ENCODE results near the gene TFEB.

TFEB gene

DNA sequence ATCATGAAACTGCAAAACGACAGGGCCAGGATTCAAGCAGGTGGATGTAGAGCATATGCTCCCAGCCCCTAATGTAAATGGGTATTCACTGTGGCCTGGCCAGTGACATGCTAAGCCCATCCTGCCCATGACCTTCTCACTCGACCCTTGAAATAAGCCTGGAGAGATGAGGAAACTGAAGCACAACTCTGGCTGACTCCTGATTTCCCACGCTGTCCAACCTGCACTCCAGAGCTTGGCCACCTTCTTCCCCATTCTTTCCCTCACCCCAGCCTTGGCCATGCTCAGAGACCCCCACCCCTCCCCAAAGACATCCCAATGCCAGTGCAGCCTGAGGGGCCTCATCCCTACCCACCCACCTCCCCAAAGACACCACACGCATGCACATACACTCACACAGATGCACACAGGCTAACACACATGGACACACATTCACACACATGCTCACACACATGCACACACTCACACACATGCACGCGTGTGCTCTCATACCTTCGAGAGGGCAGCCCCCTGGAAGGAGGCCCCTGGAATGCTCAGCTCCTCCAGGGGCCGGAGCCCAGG lies 12.4 kb downstream of the TFEB start:
- no peak for DNase-seq (ENCODE audit: low spot score in 2 of 2)
- H3K4me3 Mint-ChIP-seq, result no peak overlapping the region

GRCh38 chr6:41721414-41721813 lies 14.0 kb downstream of the TFEB start:
- H3K4me3 Mint-ChIP-seq, result no peak overlapping the region
- no peaks in the 10 kb centered on the region for H3K27me3 Mint-ChIP-seq
- DNase-seq (ENCODE audit: low spot score in 2 of 2) (no peak), ATAC-seq (replicated peaks; ENCODE audit: extremely low read depth, poor library complexity, severe bottlenecking) (no peak)
- peaks cover 29% of the 10 kb centered on the region for H3K4me1 Mint-ChIP-seq
- peak overlapping the region; percentile 36 for H3K27ac Mint-ChIP-seq (ENCODE audit: low read depth)
- no peaks in the 10 kb centered on the region for H3K36me3 Mint-ChIP-seq (ENCODE audit: insufficient read depth)
- H3K9me3 Mint-ChIP-seq, result no peaks in the 10 kb centered on the region

More for the DNA sequence above, 12.4 kb downstream of the TFEB start:
- Mint-ChIP-seq H3K4me1 (peaks cover 21% of the 10 kb centered on the region), H3K36me3 (ENCODE audit: insufficient read depth) (no peaks in the 10 kb centered on the region), H3K27ac (ENCODE audit: low read depth) (no peak overlapping the region), H3K9me3 (no peaks in the 10 kb centered on the region), H3K27me3 (no peaks in the 10 kb centered on the region)
- no peak for ATAC-seq (replicated peaks; ENCODE audit: extremely low read depth, poor library complexity, severe bottlenecking)

- DNase-seq (ENCODE audit: low spot score in 2 of 2) (no peak), ATAC-seq (replicated peaks; ENCODE audit: extremely low read depth, poor library complexity, severe bottlenecking) (no peak)
- Mint-ChIP-seq H3K36me3 (ENCODE audit: insufficient read depth) (no peaks in the 10 kb centered on the region), H3K27me3 (no peaks in the 10 kb centered on the region), H3K4me1 (peaks cover 35% of the 10 kb centered on the region), H3K27ac (ENCODE audit: low read depth) (peak overlapping the region; percentile 36), H3K9me3 (no peaks in the 10 kb centered on the region), H3K4me3 (no peak overlapping the region)
These were observed 14.6 kb downstream of the TFEB start for GRCh38 chr6:41720783-41721182.

- Mint-ChIP-seq H3K27ac (ENCODE audit: low read depth) (no peak overlapping the region), H3K4me3 (no peak overlapping the region), H3K9me3 (no peaks in the 10 kb centered on the region), H3K27me3 (no peaks in the 10 kb centered on the region), H3K36me3 (ENCODE audit: insufficient read depth) (no peaks in the 10 kb centered on the region), H3K4me1 (peaks cover 38% of the 10 kb centered on the region)
- ATAC-seq (replicated peaks; ENCODE audit: extremely low read depth, poor library complexity, severe bottlenecking) (no peak), DNase-seq (ENCODE audit: low spot score in 2 of 2) (no peak)
These were observed 15.2 kb downstream of the TFEB start for GRCh38 chr6:41720262-41720620.

DNA sequence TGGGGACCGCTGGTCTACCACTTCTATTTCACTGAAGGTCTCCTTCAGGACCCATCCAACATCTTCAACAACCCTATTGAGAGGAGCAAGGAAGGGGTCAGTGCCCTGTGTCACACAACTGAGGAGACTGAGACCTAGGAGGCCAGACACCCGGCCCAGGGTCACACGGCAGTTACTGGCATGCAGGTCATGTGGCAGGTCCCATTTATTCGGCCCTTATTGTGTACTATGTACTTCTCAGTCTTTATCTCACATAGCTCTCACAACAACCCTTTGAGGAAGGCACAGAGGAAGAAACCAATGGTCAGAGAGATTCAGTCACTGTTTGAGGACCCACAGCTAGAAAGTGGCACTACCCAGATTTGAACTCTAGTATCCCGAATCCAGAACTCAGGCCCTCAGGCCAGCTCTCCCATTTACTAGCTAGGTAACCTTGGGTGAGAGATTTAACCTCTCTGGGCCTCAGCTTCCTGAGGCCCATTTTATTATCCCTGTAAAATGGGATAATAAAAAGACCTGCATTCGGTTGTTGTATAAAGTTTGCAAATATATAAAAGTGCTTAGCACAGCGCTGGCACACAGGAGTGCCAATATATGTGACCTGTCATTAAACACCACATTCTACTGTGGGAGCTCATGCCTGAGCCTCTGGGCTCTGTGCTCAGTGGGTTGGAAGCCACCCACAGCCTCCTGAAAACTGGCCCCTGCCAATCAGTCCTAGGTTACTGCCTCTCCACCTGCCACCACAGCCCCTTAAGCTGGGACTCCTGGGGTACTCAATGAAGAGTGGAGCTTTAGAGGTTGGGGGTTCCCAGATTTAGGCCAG lies 15.8 kb downstream of the TFEB start:
- H3K4me1 Mint-ChIP-seq, result peaks cover 38% of the 10 kb centered on the region
- no peaks in the 10 kb centered on the region for H3K36me3 Mint-ChIP-seq (ENCODE audit: insufficient read depth)
- H3K9me3 Mint-ChIP-seq, result no peaks in the 10 kb centered on the region
- no peak overlapping the region for H3K4me3 Mint-ChIP-seq
- DNase-seq (ENCODE audit: low spot score in 2 of 2), result no peak
- no peak overlapping the region for H3K27ac Mint-ChIP-seq (ENCODE audit: low read depth)
- H3K27me3 Mint-ChIP-seq, result no peaks in the 10 kb centered on the region
- ATAC-seq (replicated peaks; ENCODE audit: extremely low read depth, poor library complexity, severe bottlenecking), result no peak

DNA sequence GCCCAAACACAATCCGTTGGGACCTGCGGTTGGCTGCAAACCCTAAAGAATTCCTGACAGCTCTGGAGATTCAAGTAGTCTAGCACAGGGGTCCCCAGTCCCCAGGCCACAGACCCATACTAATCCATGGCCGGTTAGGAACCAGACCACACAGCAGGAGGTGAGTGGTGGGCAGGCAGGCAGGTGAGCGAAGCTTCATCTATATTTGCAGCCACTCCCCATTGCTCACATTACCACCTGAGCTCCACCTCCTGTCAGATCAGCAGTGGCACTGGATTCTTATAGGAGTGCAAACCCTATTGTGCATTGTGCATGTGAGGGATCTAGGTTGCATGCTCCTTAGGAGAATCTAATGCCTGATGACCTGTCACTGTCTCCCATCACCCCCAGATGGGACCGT lies 16.6 kb downstream of the TFEB start:
- Mint-ChIP-seq H3K9me3 (no peaks in the 10 kb centered on the region), H3K27ac (ENCODE audit: low read depth) (no peak overlapping the region), H3K4me1 (peaks cover 33% of the 10 kb centered on the region), H3K4me3 (no peak overlapping the region), H3K27me3 (no peaks in the 10 kb centered on the region), H3K36me3 (ENCODE audit: insufficient read depth) (no peaks in the 10 kb centered on the region)
- DNase-seq (ENCODE audit: low spot score in 2 of 2), result no peak
- no peak for ATAC-seq (replicated peaks; ENCODE audit: extremely low read depth, poor library complexity, severe bottlenecking)

DNA sequence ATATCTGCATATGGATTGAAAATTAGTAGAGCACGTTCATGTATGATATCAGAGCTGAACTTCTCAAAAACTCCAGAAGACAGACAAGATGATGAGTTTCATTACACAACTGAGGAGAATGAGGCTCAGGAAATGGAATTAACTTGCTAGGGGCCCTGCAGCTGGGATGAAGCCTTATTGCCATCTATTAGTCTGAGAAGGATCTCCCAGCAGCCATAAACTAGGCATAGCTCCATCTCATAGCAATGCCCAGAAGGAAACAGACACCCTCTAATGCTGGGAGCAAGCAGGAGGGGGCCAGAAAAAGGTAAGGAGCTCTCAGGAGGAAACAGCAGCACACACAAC lies 18.0 kb downstream of the TFEB start:
- DNase-seq (ENCODE audit: low spot score in 2 of 2) (no peak), ATAC-seq (replicated peaks; ENCODE audit: extremely low read depth, poor library complexity, severe bottlenecking) (no peak)
- Mint-ChIP-seq H3K27me3 (no peaks in the 10 kb centered on the region), H3K9me3 (no peaks in the 10 kb centered on the region), H3K4me1 (peaks cover 28% of the 10 kb centered on the region), H3K27ac (ENCODE audit: low read depth) (peak overlapping the region; percentile 36), H3K4me3 (no peak overlapping the region), H3K36me3 (ENCODE audit: insufficient read depth) (no peaks in the 10 kb centered on the region)

- peak overlapping the region; percentile 36 for H3K27ac Mint-ChIP-seq (ENCODE audit: low read depth)
- DNase-seq (ENCODE audit: low spot score in 2 of 2) (no peak), ATAC-seq (replicated peaks; ENCODE audit: extremely low read depth, poor library complexity, severe bottlenecking) (no peak)
- H3K27me3 Mint-ChIP-seq, result no peaks in the 10 kb centered on the region
- H3K4me1 Mint-ChIP-seq, result peaks cover 28% of the 10 kb centered on the region
- H3K36me3 Mint-ChIP-seq (ENCODE audit: insufficient read depth), result peaks cover 1% of the 10 kb centered on the region
- H3K9me3 Mint-ChIP-seq, result no peaks in the 10 kb centered on the region
- no peak overlapping the region for H3K4me3 Mint-ChIP-seq
These were observed 18.7 kb downstream of the TFEB start for GRCh38 chr6:41716516-41717391.

DNA sequence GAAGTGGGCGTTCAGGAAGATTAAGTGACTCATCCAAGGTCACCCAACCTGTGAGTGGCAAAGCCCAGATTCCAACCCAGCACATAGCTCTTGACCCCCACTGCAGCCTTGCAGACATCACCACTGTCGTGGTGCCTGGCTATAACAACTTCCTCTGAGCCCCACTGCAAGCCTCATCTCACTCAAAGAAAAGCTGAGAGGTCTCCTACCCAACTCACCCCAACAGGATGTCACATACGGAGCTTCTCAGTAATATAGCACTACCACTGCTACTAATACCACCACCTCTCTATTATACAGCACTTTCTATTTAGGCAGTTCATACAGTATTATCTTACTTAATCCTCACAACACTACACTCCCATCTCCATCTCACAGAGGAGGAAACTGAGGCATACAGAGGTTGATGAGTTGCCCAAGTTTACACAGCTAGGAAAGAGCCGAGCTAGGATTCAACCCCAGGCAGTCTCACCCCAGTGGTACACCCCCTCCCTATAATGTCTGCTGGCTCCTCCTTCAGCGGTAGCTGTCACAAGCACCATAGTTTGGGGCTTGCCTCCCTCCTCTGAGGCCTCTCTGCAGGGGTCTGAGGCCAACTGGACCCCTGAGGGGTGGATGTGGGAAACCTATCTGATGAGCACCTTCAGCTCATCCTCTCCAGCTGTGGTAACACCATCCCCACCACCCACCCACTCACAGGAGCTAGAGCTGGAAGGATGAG lies 19.5 kb downstream of the TFEB start:
- no peak for DNase-seq (ENCODE audit: low spot score in 2 of 2)
- ATAC-seq (replicated peaks; ENCODE audit: extremely low read depth, poor library complexity, severe bottlenecking), result peak; percentile 46
- Mint-ChIP-seq H3K4me1 (peaks cover 25% of the 10 kb centered on the region), H3K36me3 (ENCODE audit: insufficient read depth) (peaks cover 1% of the 10 kb centered on the region), H3K27ac (ENCODE audit: low read depth) (peak overlapping the region; percentile 10), H3K27me3 (no peaks in the 10 kb centered on the region), H3K9me3 (no peaks in the 10 kb centered on the region), H3K4me3 (no peak overlapping the region)

DNA sequence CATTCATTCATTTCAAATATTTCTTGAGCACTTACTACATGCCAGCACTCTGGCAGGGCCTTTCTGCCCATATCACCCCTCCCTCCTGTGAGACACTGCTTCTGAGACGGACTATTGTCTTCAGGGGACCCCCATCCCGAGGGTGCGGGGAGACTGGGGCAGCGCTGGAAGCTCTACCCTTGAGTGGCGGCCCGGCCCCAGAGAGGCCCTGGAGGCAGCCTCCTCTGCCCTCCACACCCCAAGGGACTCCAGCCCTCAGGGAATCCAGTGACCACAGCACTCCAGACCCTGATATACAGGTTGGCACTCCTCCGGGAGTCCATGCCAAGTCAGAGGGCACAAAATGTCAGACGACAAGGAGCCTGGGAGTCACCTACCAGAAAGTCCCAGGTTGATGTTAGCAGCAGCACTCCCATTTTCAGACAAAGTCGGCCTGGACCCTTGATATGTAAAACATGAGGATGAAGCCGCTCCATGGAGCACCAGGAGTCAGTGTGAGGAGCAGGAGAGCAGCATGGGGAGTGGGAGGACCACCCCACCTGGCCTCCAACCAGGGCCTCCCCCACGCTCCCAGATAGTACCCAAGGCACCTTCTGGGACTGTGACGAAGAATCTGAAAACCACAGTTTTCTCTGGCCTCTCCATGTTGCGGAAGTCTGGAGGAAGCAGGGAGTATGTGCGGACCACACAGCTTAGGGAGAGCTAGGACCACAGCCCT lies 20.7 kb downstream of the TFEB start:
- Mint-ChIP-seq H3K27ac (ENCODE audit: low read depth) (no peak overlapping the region), H3K4me1 (peaks cover 28% of the 10 kb centered on the region), H3K9me3 (no peaks in the 10 kb centered on the region), H3K4me3 (no peak overlapping the region), H3K36me3 (ENCODE audit: insufficient read depth) (peaks cover 1% of the 10 kb centered on the region), H3K27me3 (no peaks in the 10 kb centered on the region)
- ATAC-seq (replicated peaks; ENCODE audit: extremely low read depth, poor library complexity, severe bottlenecking) (no peak), DNase-seq (ENCODE audit: low spot score in 2 of 2) (no peak)

DNA sequence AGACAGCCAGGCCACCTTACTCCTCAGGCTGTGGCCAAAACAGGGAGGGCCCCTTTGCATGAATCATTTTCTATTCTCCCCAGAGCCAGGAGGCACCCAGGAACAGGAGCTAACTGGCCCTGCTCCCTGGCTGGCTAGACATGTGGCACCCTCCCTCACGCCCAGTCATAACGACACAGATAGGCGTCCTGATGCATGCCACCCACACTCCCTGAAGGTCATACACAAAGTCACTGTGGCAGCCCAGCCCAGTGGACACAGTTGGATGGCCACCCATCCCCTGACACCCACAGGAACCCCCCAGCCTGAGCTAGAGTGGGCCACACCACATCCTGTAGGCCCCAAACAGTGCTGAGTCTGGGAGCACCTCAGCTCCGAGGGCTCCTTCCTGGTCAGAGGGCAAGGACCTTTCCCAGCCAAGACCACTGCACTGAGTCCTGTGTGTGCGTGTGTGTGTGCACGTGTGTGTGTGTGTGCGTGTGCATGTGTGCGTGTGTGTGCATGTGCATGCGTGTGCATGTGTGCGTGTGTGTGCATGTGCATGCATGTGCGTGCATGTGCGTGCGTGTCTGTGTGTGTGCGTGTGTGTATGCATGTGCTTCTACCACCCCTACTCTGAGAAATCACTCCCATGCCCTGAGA lies 21.6 kb downstream of the TFEB start:
- Mint-ChIP-seq H3K36me3 (ENCODE audit: insufficient read depth) (peaks cover 1% of the 10 kb centered on the region), H3K27ac (ENCODE audit: low read depth) (no peak overlapping the region), H3K9me3 (no peaks in the 10 kb centered on the region), H3K4me1 (peaks cover 29% of the 10 kb centered on the region), H3K4me3 (no peak overlapping the region), H3K27me3 (no peaks in the 10 kb centered on the region)
- DNase-seq (ENCODE audit: low spot score in 2 of 2), result no peak
- ATAC-seq (replicated peaks; ENCODE audit: extremely low read depth, poor library complexity, severe bottlenecking), result no peak

Measured in central memory CD8-positive, alpha-beta T cell (primary cell).